Vagina (tissue), 2 donors: Measurements from ENCODE around the gene OPN4. TPM values are rescaled to one million over a fixed set of nuclear protein-coding genes. Genes with fewer than 3 reads are reported as not detected.
A peak's percentile ranks its signal among the peaks of the same experiment; 100 is the strongest.

Source experiments
- DNase-seq, 2 donors: peaks; one replicate each; pipeline ENCODE4 v3.0.0-alpha.2; 2017; ENCODE audit errors: extremely low spot score in 2 of 2
- H3K27ac ChIP-seq: fragments of 200-600 bp; sonication (generic); one replicate; pipeline ENCODE4 v1.5.1; 2019
- H3K27me3 ChIP-seq: fragments of 200-600 bp; sonication (generic); one replicate; pipeline ENCODE4 v1.5.1; 2019
- H3K36me3 ChIP-seq, 2 donors: fragments of 200-600 bp; sonication (generic); one replicate each; pipeline ENCODE4 v1.5.1; 2017 to 2019
- H3K4me1 ChIP-seq: fragments of 200-600 bp; sonication (generic); one replicate; pipeline ENCODE4 v1.5.1; 2019
- H3K4me3 ChIP-seq, 2 donors: fragments of 200-600 bp; sonication (generic); 1 replicate in 1 of 2; 2 replicates in 1 of 2; pipeline ENCODE4 v1.5.1; 2016 to 2019
- H3K9me3 ChIP-seq: fragments of 200-600 bp; sonication (generic); one replicate; pipeline ENCODE4 v1.5.1; 2019
- POLR2A ChIP-seq, 2 donors: fragments of 450-650 bp; IDR thresholded peaks; one replicate each; pipeline ENCODE4 v1.6.1; 2017; ENCODE audit warnings: antibody characterized with exemption in 2 of 2, mild to moderate bottlenecking in 2 of 2, moderate library complexity in 2 of 2
- POLR2AphosphoS5 ChIP-seq, 2 donors: sonication (generic); formaldehyde crosslinking; IDR thresholded peaks; one replicate each; pipeline ENCODE4 v1.9.0; 2017; ENCODE audit warnings: antibody characterized with exemption in 2 of 2, mild to moderate bottlenecking in 2 of 2, low read depth in 1 of 2; ENCODE audit not compliant: insufficient read depth in 1 of 2
- intact Hi-C: fragments of 100-400 bp; cut with DNase I; formaldehyde crosslinking; loops from one replicate; pipeline ENCODE4 v1.15.1; 2023
- total RNA-seq: library from RNA; depleted of rRNA; stranded (reverse); fragments of >200 nt; gene quantifications from one replicate; pipeline ENCODE4 v1.2.3, GENCODE V29; 2016
- TF ChIP-seq, protein P1 (sequence below), 3 experiments: fragments of 450-650 bp in 2 of 3; fragments of 200-600 bp in 1 of 3; sonication (generic) in 1 of 3; IDR thresholded peaks; one replicate each; pipeline ENCODE4 v1.5.1; 2017 to 2019; ENCODE audit warnings: antibody characterized with exemption in 3 of 3, mild to moderate bottlenecking in 2 of 3, moderate library complexity in 2 of 3

OPN4 gene
- total RNA-seq, 1 donor from 2014 or later, result not detected

DNA sequence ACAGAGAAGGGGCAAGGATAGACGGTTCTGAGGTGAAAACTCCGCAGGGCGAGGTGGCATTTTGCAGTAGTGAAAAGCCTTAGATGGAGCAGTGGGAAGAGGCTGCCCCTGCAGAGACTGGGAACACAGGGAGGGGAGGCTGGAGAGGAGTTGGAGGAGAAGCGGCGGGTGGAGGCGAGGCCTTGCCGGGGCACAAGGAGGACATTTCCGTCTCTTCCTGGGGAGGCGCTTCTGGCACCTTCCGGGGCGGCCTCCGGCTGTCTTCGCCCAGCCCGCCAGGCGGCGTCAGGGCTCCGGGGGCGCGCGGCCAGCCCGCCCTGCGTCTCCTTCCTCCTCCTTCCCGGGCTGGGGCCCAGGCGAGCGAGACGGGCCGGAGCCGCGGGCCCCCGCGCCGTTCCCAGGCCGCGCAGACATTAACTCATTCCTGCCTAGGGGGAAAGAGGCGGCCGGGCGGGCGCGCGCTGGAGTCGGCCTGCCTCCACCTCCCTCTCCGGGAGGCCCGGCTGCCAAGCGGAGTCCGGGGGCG, 56.7 kb downstream of the OPN4 start:
- peak overlapping the region; percentile 96 for H3K27ac ChIP-seq
- H3K4me1 ChIP-seq, result peaks cover 15% of the 10 kb centered on the region
- DNase-seq, result no peak
- H3K36me3 ChIP-seq, result no peaks in the 10 kb centered on the region
- intact Hi-C loops, result loop anchor here (5.0 kb wide), 1 partner anchor 46 kb away; the partner anchor contains the start of gene BMPR1A
- peak overlapping the region; percentile 72 to 76 for H3K4me3 ChIP-seq
- H3K9me3 ChIP-seq, result no peaks in the 10 kb centered on the region
- H3K27me3 ChIP-seq, result no peaks in the 10 kb centered on the region
- TF ChIP-seq, protein P1, sequence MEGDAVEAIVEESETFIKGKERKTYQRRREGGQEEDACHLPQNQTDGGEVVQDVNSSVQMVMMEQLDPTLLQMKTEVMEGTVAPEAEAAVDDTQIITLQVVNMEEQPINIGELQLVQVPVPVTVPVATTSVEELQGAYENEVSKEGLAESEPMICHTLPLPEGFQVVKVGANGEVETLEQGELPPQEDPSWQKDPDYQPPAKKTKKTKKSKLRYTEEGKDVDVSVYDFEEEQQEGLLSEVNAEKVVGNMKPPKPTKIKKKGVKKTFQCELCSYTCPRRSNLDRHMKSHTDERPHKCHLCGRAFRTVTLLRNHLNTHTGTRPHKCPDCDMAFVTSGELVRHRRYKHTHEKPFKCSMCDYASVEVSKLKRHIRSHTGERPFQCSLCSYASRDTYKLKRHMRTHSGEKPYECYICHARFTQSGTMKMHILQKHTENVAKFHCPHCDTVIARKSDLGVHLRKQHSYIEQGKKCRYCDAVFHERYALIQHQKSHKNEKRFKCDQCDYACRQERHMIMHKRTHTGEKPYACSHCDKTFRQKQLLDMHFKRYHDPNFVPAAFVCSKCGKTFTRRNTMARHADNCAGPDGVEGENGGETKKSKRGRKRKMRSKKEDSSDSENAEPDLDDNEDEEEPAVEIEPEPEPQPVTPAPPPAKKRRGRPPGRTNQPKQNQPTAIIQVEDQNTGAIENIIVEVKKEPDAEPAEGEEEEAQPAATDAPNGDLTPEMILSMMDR (IDR thresholded peaks at IDR 0.05), result peak; percentile 57 to 90 (median 76)
- TF ChIP-seq POLR2AphosphoS5 (IDR thresholded peaks at IDR 0.05; ENCODE audit: insufficient read depth in 1 of 2, low read depth in 1 of 2) (peak in 1 of 2 donors; percentile 61), POLR2A (IDR thresholded peaks at IDR 0.05) (peak in 1 of 2 donors; percentile 58)

DNA sequence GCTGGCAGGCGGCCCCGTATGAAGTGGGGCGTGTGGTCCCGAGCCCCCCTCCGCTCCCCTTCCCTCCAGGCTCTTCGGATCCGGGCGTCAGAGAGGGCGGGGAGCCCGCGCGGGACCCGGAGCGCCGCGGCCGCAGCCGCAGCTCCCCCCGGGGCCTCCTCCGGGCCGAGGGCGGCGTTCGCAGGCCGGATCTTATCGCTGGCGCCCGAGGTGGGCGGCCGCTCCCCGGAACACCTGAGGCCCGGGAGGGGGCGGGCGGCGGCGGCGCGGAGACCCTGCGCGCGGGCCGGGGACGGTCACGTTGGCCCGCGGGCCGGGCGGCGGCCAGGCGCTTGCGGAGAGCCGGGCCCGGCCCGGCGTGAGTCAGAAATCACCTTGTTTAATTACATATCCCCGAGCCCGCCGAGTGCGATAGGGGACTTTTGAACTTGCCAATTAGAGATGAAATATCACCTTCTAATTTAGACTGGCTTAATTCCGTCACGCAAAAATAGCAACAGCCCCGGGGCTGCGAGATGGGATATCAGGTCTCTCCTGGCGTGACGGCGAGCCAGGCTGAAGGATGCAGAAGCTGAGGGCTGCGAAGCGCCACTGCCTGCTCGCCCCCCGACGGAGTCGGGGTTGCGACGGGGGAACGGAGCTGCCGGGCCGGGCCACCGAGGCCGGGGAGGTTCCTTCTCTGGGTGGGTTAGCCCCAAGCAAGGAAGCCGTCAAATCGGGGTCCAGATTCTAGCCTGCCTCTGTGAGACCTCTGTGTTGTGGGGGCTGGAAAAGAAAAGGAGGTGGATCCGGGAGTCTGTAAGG, 57.4 kb downstream of the OPN4 start:
- DNase-seq, result no peak
- Histone ChIP-seq H3K36me3 (no peaks in the 10 kb centered on the region), H3K27ac (peak overlapping the region; percentile 96), H3K4me3 (peak overlapping the region; percentile 72 to 76), H3K27me3 (no peaks in the 10 kb centered on the region), H3K4me1 (peaks cover 15% of the 10 kb centered on the region), H3K9me3 (no peaks in the 10 kb centered on the region)
- TF ChIP-seq, protein P1 (IDR thresholded peaks at IDR 0.05), result no peak
- peak in 1 of 2 donors; percentile 39 for TF ChIP-seq POLR2AphosphoS5 (IDR thresholded peaks at IDR 0.05; ENCODE audit: insufficient read depth in 1 of 2, low read depth in 1 of 2)
- TF ChIP-seq POLR2A (IDR thresholded peaks at IDR 0.05), result no peak
- intact Hi-C loops, result loop anchor here (5.0 kb wide), 1 partner anchor 46 kb away; the partner anchor contains the start of gene BMPR1A

- Histone ChIP-seq H3K4me3 (peak overlapping the region; percentile 72 to 76), H3K4me1 (peaks cover 15% of the 10 kb centered on the region), H3K27ac (peak overlapping the region; percentile 96), H3K9me3 (no peaks in the 10 kb centered on the region), H3K36me3 (no peaks in the 10 kb centered on the region), H3K27me3 (no peaks in the 10 kb centered on the region)
- intact Hi-C loops, result loop anchor here (5.0 kb wide), 1 partner anchor 45 kb away; the partner anchor contains the start of gene BMPR1A
- no peak for DNase-seq
- TF ChIP-seq, protein P1 (IDR thresholded peaks at IDR 0.05), result no peak
- no peak for TF ChIP-seq POLR2A (IDR thresholded peaks at IDR 0.05)
- TF ChIP-seq POLR2AphosphoS5 (IDR thresholded peaks at IDR 0.05; ENCODE audit: insufficient read depth in 1 of 2, low read depth in 1 of 2), result peak in 1 of 2 donors; percentile 2
These were observed 58.0 kb downstream of the OPN4 start for GRCh38 chr10:86712317-86712707.

DNA sequence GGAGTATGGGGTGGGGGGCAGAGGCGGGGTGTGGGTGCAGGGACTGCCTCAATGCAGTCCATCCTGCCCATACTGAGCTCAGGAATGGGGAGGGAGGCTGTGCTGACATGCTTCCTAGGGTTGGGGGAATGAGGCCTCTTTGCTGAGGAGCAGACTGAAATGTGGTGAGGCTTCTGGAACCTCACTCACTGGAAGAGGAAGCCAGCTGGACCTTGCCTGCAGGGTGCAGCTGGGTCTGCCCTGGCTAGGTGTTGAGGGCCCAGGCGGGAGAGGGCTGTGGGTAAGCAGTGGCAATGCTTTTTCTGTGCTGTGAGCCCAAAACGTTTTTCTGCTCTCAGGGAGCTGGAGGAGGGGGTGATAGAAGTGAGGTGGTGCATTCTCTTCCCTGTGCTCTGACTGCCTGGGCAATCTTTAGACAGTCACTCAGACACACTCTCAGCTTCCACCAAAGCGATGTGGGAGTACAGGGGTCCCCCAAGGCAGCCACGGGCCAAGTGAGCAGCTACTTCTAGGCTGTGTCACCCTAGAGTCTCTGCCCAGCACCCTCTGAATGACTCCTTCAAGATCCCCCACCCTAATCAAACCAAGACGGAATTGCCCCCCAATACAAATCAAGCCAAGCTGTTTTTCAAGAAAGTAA, 60.9 kb downstream of the OPN4 start:
- H3K27me3 ChIP-seq, result no peaks in the 10 kb centered on the region
- no peak for DNase-seq
- H3K9me3 ChIP-seq, result no peaks in the 10 kb centered on the region
- intact Hi-C loops, result no loop called here
- TF ChIP-seq POLR2A (IDR thresholded peaks at IDR 0.05) (no peak), POLR2AphosphoS5 (IDR thresholded peaks at IDR 0.05; ENCODE audit: insufficient read depth in 1 of 2, low read depth in 1 of 2) (no peak)
- TF ChIP-seq, protein P1 (IDR thresholded peaks at IDR 0.05), result no peak
- H3K36me3 ChIP-seq, result no peaks in the 10 kb centered on the region
- H3K27ac ChIP-seq, result no peak overlapping the region
- H3K4me3 ChIP-seq, result no peak overlapping the region
- H3K4me1 ChIP-seq, result peaks cover 15% of the 10 kb centered on the region
